Cardiac fibroblast (primary cell): ENCODE results near the gene TRMT10C.

Experiments
- DNase-seq, 2 donors: peaks; one replicate each; pipeline versions ENCODE4 v3.0.0 to v3.0.0-alpha.2; 2010; ENCODE audit warnings: low read depth in 2 of 2
- H3K4me3 ChIP-seq, 2 donors: replicated peaks in 1 of 2; 1 replicate in 1 of 2; 2 replicates in 1 of 2; pipeline ENCODE4 v1.5.1; 2011; ENCODE audit warnings: low read depth in 2 of 2, low read length in 2 of 2, mild to moderate bottlenecking in 2 of 2, moderate library complexity in 1 of 2
- TF ChIP-seq, protein P1 (sequence below): IDR thresholded peaks from one replicate; pipeline ENCODE4 v1.5.1; 2011; ENCODE audit warnings: low read depth, mild to moderate bottlenecking, low read length, inconsistent platforms

The TRMT10C gene

DNA sequence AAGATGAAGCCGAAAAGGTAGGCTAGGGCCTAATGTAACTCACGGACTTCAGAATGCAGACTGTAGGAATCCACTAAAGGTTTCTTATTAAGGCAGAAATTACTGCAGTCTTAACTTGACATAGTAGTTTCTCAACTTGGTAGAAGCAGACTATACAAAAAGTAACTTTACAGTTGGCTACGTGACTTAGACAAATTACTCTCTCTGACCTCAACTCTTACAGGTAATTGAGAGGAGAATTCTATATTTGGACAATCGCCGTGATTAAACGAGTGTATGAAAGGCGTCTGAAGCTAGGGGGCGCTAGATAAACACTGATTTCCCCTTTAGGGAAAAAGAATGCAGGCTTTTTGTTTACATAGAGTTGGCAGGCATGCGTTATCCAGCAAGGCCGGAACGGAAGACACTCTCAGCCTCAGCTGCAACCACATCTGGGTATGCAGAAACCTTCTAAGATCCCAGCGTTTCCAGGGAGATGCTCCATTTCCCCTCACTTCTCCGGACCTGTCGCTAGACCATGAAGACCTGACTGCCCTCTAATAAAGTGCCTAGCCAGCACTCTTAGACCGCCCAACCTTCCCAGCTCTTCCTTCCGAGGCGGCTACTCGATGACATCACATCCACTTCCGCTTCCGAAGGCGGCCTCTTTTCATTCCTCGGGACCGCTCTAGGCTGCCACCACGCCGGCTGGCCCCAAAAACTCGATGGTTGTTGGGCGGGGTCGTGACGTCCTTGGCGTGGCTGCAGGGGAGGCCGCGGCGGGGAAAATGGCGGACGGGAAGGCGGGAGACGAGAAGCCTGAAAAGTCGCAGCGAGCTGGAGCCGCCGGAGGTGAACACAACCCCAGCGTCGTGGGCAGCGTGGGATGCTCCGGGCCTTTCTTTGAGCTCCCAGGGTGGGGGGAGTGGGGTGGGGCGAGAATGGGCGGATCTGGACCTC, 12.1 kb downstream of the TRMT10C start, which contains the start of gene PCNP:
TSS of gene PCNP (plus strand) at position 732 of the 939 bp plus-strand sequence. CDS start at position 768, 36 bp downstream.
- DNase-seq: peak; percentile 99 to 100
- TF ChIP-seq, protein P1, sequence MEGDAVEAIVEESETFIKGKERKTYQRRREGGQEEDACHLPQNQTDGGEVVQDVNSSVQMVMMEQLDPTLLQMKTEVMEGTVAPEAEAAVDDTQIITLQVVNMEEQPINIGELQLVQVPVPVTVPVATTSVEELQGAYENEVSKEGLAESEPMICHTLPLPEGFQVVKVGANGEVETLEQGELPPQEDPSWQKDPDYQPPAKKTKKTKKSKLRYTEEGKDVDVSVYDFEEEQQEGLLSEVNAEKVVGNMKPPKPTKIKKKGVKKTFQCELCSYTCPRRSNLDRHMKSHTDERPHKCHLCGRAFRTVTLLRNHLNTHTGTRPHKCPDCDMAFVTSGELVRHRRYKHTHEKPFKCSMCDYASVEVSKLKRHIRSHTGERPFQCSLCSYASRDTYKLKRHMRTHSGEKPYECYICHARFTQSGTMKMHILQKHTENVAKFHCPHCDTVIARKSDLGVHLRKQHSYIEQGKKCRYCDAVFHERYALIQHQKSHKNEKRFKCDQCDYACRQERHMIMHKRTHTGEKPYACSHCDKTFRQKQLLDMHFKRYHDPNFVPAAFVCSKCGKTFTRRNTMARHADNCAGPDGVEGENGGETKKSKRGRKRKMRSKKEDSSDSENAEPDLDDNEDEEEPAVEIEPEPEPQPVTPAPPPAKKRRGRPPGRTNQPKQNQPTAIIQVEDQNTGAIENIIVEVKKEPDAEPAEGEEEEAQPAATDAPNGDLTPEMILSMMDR: peak; percentile 82
- H3K4me3 ChIP-seq: peak within 1 kb of the TSS; percentile 95 to 99

GRCh38 chr3:101574388-101575112, 12.9 kb downstream of the TRMT10C start:
- peak overlapping the region; percentile 95 to 99 for H3K4me3 ChIP-seq
- peak; percentile 58 to 69 for DNase-seq
- TF ChIP-seq, protein P1: no peak

DNA sequence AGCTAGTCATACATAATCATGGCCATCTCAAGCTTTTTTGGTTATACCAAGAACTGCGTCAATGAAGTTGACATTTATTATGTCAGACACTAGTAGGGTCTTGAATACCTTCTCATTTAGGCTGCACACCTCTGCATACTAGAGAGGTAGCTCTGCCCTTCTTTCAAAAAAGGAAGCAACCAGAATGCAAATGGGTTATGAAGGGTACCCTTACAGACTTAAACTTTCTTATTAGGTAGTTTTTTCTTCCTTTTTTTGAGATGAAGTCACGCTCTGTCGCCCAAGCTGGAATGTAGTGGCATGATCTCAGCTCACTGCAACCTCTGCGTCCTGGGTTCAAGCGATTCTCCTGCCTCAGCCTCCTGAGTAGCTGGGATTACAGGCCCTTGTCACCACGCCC, 15.6 kb downstream of the TRMT10C start:
- TF ChIP-seq, protein P1: no peak
- H3K4me3 ChIP-seq: no peak overlapping the region
- no peak for DNase-seq

GRCh38 chr3:101588616-101589015, 26.9 kb downstream of the TRMT10C start:
- DNase-seq: no peak
- no peak overlapping the region for H3K4me3 ChIP-seq
- TF ChIP-seq, protein P1: no peak

DNA sequence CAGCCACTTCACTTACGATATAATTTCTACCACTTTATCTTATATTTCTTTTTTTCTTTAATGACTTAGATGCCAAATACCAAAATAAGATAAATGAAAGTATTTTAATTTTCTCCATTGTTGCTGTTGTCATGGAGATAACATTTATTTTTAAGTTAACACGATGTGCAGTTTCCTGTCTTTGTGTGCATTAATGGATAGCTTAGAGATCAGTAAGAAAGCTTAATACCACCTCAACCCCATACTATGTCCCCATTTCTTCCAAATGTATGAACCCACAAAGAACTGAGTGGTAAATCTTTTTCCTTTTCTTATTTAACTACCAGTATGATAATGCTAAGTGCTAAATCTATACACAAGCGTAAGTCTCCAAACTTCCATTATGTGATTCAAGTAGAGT, 29.4 kb downstream of the TRMT10C start:
- TF ChIP-seq, protein P1: no peak
- no peak overlapping the region for H3K4me3 ChIP-seq
- no peak for DNase-seq

GRCh38 chr3:101602731-101603130, 41.1 kb downstream of the TRMT10C start:
- H3K4me3 ChIP-seq: no peak overlapping the region
- TF ChIP-seq, protein P1: no peak
- no peak for DNase-seq
